OCI-LY3 (cell line): ENCODE results near the gene CADPS2.

ENCODE experiments used
- H2AFZ ChIP-seq: fragments of 200-600, 300-600 bp; shearing (Covaris generic); 2 replicates; pipeline ENCODE4 v1.6.0; 2014; ENCODE audit warnings: antibody characterized with exemption, low read depth, low read length
- H3K27ac ChIP-seq: fragments of 200-600, 300-600 bp; sonication (generic); 2 replicates; pipeline ENCODE4 v1.5.1; 2014; ENCODE audit warnings: mild to moderate bottlenecking, low read length, moderate library complexity, mixed read lengths
- H3K27me3 ChIP-seq: fragments of 200-600, 300-600 bp; sonication (generic); 2 replicates; pipeline ENCODE4 v1.6.1; 2014; ENCODE audit warnings: low read depth, low read length, mixed read lengths
- H3K36me3 ChIP-seq: fragments of 200-600, 300-600 bp; sonication (generic); replicated peaks from 2 replicates; pipeline ENCODE3; 2014; ENCODE audit warnings: low read depth, low read length, mixed read lengths
- H3K4me1 ChIP-seq: fragments of 300-600, 200-600 bp; sonication (generic); 2 replicates; pipeline ENCODE4 v1.6.1; 2014; ENCODE audit warnings: low read length, mixed read lengths
- H3K4me2 ChIP-seq: fragments of 200-600, 300-600 bp; sonication (generic); 2 replicates; pipeline ENCODE4 v1.6.1; 2014; ENCODE audit warnings: low read length, mixed read lengths
- H3K4me3 ChIP-seq: fragments of 300-600, 200-600 bp; sonication (generic); 2 replicates; pipeline ENCODE4 v1.5.1; 2014; ENCODE audit warnings: antibody characterized with exemption, mild to moderate bottlenecking, low read length, moderate library complexity
- H3K79me2 ChIP-seq: fragments of 300-600, 200-600 bp; shearing (Covaris generic); 2 replicates; pipeline ENCODE4 v1.6.1; 2014; ENCODE audit warnings: mild to moderate bottlenecking, low read length, mixed read lengths
- H3K9ac ChIP-seq: fragments of 300-600, 200-600 bp; shearing (Covaris generic); 2 replicates; pipeline ENCODE4 v1.6.0; 2014; ENCODE audit warnings: mild to moderate bottlenecking, low read length, moderate library complexity
- H3K9me3 ChIP-seq: fragments of 200-600, 300-600 bp; shearing (Covaris generic); 2 replicates; pipeline ENCODE4 v1.6.1; 2014; ENCODE audit warnings: low read length, mixed read lengths; ENCODE audit not compliant: insufficient read depth
- H4K20me1 ChIP-seq: fragments of 200-600, 300-600 bp; sonication (generic); 2 replicates; pipeline ENCODE4 v1.6.1; 2016; ENCODE audit warnings: low read length, mixed read lengths; ENCODE audit not compliant: insufficient read depth
- EZH2phosphoT487 ChIP-seq: fragments of 200-600 bp; shearing (Covaris generic); IDR thresholded peaks from 2 replicates; pipeline ENCODE4 v1.6.1; 2018; ENCODE audit warnings: antibody characterized with exemption, mixed run types, low read depth
- TF ChIP-seq, protein P1 (sequence below): fragments of 200-600, 300-600 bp; sonication (generic); IDR thresholded peaks from 2 replicates; pipeline ENCODE4 v1.5.1; 2014; ENCODE audit warnings: antibody characterized with exemption, low read length, low read depth

CADPS2 gene

DNA sequence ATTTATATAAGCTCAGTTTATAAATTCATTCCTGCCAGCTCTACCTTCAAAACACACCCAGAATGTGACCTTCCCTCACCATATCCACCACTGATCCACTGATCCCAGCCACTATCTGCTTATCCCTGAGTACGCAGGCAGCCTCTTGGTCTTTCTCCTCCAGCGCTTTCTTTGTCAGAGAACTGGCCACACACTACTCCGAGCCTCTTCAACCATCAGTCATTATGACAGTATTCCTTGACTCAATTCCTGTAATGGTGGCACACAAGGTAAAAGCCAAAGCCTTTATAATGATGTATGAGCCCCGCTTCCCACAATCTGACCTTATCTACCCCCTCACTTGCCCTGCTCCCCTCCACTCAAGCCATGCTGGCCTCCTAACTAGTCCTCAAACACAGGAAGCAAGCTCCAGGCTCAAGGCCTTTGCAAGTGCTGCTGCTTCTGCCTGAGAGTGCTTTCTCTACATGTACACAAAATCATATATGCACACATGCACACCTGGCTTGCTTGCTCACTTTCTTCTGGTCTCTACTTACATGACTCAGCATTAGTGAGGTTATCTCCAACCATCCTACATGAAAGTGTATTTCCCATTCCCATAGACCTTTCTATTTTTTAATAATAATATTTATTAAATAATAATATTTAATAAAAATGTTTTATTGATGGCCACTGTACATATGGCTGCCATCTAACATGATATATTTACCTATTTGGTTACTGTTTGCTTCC lies 431.3 kb downstream of the CADPS2 start:
- Histone ChIP-seq H3K4me3 (no peak overlapping the region), H3K9ac (no peak overlapping the region), H3K27ac (no peak overlapping the region), H2AFZ (no peak overlapping the region), H4K20me1 (no peaks in the 10 kb centered on the region), H3K4me2 (no peak overlapping the region), H3K79me2 (no peaks in the 10 kb centered on the region), H3K36me3 (no peaks in the 10 kb centered on the region), H3K4me1 (no peaks in the 10 kb centered on the region), H3K9me3 (no peaks in the 10 kb centered on the region), H3K27me3 (no peaks in the 10 kb centered on the region)
- TF ChIP-seq EZH2phosphoT487 = no peak
- TF ChIP-seq, protein P1, sequence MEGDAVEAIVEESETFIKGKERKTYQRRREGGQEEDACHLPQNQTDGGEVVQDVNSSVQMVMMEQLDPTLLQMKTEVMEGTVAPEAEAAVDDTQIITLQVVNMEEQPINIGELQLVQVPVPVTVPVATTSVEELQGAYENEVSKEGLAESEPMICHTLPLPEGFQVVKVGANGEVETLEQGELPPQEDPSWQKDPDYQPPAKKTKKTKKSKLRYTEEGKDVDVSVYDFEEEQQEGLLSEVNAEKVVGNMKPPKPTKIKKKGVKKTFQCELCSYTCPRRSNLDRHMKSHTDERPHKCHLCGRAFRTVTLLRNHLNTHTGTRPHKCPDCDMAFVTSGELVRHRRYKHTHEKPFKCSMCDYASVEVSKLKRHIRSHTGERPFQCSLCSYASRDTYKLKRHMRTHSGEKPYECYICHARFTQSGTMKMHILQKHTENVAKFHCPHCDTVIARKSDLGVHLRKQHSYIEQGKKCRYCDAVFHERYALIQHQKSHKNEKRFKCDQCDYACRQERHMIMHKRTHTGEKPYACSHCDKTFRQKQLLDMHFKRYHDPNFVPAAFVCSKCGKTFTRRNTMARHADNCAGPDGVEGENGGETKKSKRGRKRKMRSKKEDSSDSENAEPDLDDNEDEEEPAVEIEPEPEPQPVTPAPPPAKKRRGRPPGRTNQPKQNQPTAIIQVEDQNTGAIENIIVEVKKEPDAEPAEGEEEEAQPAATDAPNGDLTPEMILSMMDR = no peak

DNA sequence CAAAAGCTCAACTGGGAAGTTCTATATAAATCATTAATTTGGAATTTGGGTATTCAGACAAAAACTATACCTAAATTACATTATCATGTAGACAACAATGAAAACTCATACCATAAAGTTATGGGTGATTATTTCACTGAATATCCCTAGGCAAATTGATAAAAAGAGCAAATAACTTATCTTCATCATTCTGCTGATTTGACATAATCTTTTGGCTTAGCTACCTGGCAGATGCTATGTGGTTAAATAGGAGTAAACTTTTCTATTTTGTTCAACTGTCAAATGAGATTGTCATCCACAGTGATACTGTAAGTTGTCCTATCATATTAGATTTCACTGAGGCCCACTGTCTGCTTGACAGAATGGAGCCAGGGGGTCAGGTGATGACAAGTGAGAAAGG lies 432.8 kb downstream of the CADPS2 start:
- H3K27me3 ChIP-seq = no peaks in the 10 kb centered on the region
- H2AFZ ChIP-seq = no peak overlapping the region
- no peaks in the 10 kb centered on the region for H3K9me3 ChIP-seq
- H3K79me2 ChIP-seq = no peaks in the 10 kb centered on the region
- no peak overlapping the region for H3K9ac ChIP-seq
- no peaks in the 10 kb centered on the region for H3K36me3 ChIP-seq
- no peak overlapping the region for H3K4me3 ChIP-seq
- no peaks in the 10 kb centered on the region for H4K20me1 ChIP-seq
- no peaks in the 10 kb centered on the region for H3K4me1 ChIP-seq
- no peak for TF ChIP-seq EZH2phosphoT487
- TF ChIP-seq, protein P1 = no peak
- no peak overlapping the region for H3K27ac ChIP-seq
- no peak overlapping the region for H3K4me2 ChIP-seq

DNA sequence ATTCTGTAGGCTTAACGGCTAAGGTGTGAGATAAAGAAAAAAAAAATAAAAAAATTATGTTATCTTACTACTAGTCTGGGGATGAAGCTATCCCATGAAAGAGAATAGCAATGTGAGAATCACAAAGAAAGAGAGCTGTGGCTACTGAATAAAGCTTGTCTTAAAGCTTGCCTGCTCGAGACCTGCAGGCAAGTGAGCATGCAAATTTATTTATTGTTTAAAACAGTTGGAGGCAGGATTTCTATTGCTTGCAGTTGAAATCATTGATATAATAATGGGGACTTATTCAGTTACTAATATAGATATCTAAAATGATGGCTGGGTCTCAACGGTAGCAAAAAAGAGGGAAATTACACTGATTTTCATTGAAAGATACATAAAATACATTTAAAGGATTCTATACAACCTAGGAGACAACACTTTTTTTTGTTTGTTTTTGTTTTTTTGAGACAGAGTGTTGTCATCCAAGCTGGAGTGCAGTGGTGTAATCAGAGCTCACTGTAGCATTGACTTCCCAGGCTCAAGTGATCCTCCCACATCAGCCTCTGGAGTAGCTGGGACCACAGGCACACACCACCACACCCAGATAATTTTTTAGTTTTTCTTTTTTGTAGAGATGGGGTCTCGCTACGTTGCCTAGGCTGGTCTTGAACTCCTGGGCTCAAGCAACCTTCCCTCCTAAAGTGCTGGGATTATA lies 437.2 kb downstream of the CADPS2 start:
- H3K79me2 ChIP-seq = no peaks in the 10 kb centered on the region
- no peaks in the 10 kb centered on the region for H3K36me3 ChIP-seq
- H3K4me2 ChIP-seq = no peak overlapping the region
- no peak for TF ChIP-seq EZH2phosphoT487
- TF ChIP-seq, protein P1 = no peak
- H3K4me1 ChIP-seq = no peaks in the 10 kb centered on the region
- H2AFZ ChIP-seq = no peak overlapping the region
- H3K4me3 ChIP-seq = no peak overlapping the region
- no peak overlapping the region for H3K27ac ChIP-seq
- H3K27me3 ChIP-seq = no peaks in the 10 kb centered on the region
- H3K9ac ChIP-seq = no peak overlapping the region
- no peaks in the 10 kb centered on the region for H4K20me1 ChIP-seq
- no peaks in the 10 kb centered on the region for H3K9me3 ChIP-seq

DNA sequence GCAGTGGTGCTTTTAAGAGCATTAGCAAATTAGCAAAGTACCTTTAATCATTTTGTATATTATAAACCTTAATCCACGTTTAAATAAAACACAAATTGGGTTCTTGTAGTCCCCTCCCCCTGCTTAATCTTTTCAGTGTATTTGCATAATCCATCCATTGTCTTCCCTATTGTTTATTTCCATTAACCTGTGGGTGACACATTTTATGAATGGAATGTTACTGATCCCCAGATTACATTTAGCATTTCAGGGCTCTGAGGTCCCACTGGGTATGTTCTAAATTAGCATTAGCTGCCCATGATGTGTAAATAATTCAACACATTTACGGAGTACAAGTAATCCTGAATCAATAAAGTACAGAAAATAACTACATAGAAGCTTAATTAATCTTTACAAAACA lies 443.3 kb downstream of the CADPS2 start:
- TF ChIP-seq EZH2phosphoT487 = no peak
- TF ChIP-seq, protein P1 = no peak
- no peaks in the 10 kb centered on the region for H3K79me2 ChIP-seq
- no peak overlapping the region for H2AFZ ChIP-seq
- no peaks in the 10 kb centered on the region for H3K4me1 ChIP-seq
- no peaks in the 10 kb centered on the region for H3K36me3 ChIP-seq
- H3K9me3 ChIP-seq = no peaks in the 10 kb centered on the region
- H3K4me3 ChIP-seq = no peak overlapping the region
- no peak overlapping the region for H3K27ac ChIP-seq
- H3K27me3 ChIP-seq = no peaks in the 10 kb centered on the region
- H3K9ac ChIP-seq = no peak overlapping the region
- no peak overlapping the region for H3K4me2 ChIP-seq
- no peaks in the 10 kb centered on the region for H4K20me1 ChIP-seq
